Hepatic stellate cell (primary cell): Measurements from ENCODE around the gene NDEL1.

Source experiments
- DNase-seq: peaks from one replicate; pipeline ENCODE4 v3.0.0; 2011; ENCODE audit warnings: low spot score

The NDEL1 gene

GRCh38 chr17:8458128-8458527 lies 22.4 kb downstream of the NDEL1 start:
- no peak for DNase-seq

- no peak for DNase-seq
These were observed 23.4 kb downstream of the NDEL1 start for GRCh38 chr17:8459107-8459506.

GRCh38 chr17:8459831-8460230 lies 24.1 kb downstream of the NDEL1 start:
- no peak for DNase-seq

GRCh38 chr17:8462564-8462963 lies 26.9 kb downstream of the NDEL1 start:
- DNase-seq, result no peak

GRCh38 chr17:8463099-8463498 lies 27.4 kb downstream of the NDEL1 start:
- no peak for DNase-seq

GRCh38 chr17:8464941-8465340 lies 29.3 kb downstream of the NDEL1 start:
- DNase-seq, result no peak

GRCh38 chr17:8465356-8465755 lies 29.7 kb downstream of the NDEL1 start:
- no peak for DNase-seq

GRCh38 chr17:8465759-8466158 lies 30.1 kb downstream of the NDEL1 start:
- no peak for DNase-seq

- DNase-seq, result peak; percentile 29
These were observed 30.8 kb downstream of the NDEL1 start for GRCh38 chr17:8466456-8466855.

- no peak for DNase-seq
These were observed 31.2 kb downstream of the NDEL1 start for GRCh38 chr17:8466873-8467272.

GRCh38 chr17:8467527-8467926 lies 31.8 kb downstream of the NDEL1 start:
- no peak for DNase-seq

GRCh38 chr17:8468127-8468526 lies 32.4 kb downstream of the NDEL1 start:
- DNase-seq, result no peak

- no peak for DNase-seq
These were observed 33.3 kb downstream of the NDEL1 start for GRCh38 chr17:8468980-8469379.

- DNase-seq, result no peak
These were observed 34.3 kb downstream of the NDEL1 start for GRCh38 chr17:8469964-8470363.

- no peak for DNase-seq
These were observed 34.9 kb downstream of the NDEL1 start for GRCh38 chr17:8470447-8471047.

- no peak for DNase-seq
These were observed 37.0 kb downstream of the NDEL1 start for GRCh38 chr17:8472663-8473062.

GRCh38 chr17:8473451-8474192 lies 37.9 kb downstream of the NDEL1 start:
- DNase-seq, result no peak

- no peak for DNase-seq
These were observed 39.1 kb downstream of the NDEL1 start for GRCh38 chr17:8474826-8475225.

- DNase-seq, result no peak
These were observed 39.5 kb downstream of the NDEL1 start for GRCh38 chr17:8475227-8475626.

- DNase-seq, result no peak
These were observed 40.1 kb downstream of the NDEL1 start for GRCh38 chr17:8475781-8476180.

GRCh38 chr17:8476741-8477140 lies 41.1 kb downstream of the NDEL1 start:
- DNase-seq, result no peak

GRCh38 chr17:8477171-8477570 lies 41.5 kb downstream of the NDEL1 start:
- no peak for DNase-seq

GRCh38 chr17:8477715-8478441 lies 42.2 kb downstream of the NDEL1 start:
- no peak for DNase-seq
